ENCODE measurements around the gene LDB2.

LDB2 gene

GRCh38 chr4:16757080-16757521 is 141.3 kb downstream of the LDB2 start:
- no peak for DNase-seq (ENCODE audit: low read depth, low spot score)

- no peak for DNase-seq (ENCODE audit: low read depth, low spot score)
These were observed 144.3 kb downstream of the LDB2 start for GRCh38 chr4:16754104-16754503.

GRCh38 chr4:16752150-16752549 is 146.3 kb downstream of the LDB2 start:
- DNase-seq (ENCODE audit: low read depth, low spot score), result no peak

GRCh38 chr4:16750882-16751642 is 147.4 kb downstream of the LDB2 start:
- no peak for DNase-seq (ENCODE audit: low read depth, low spot score)

GRCh38 chr4:16750216-16750615 is 148.2 kb downstream of the LDB2 start:
- DNase-seq (ENCODE audit: low read depth, low spot score), result no peak

GRCh38 chr4:16745887-16746286 is 152.6 kb downstream of the LDB2 start:
- DNase-seq (ENCODE audit: low read depth, low spot score), result no peak

GRCh38 chr4:16745009-16745635 is 153.3 kb downstream of the LDB2 start:
- no peak for DNase-seq (ENCODE audit: low read depth, low spot score)

GRCh38 chr4:16741287-16741686 is 157.2 kb downstream of the LDB2 start:
- DNase-seq (ENCODE audit: low read depth, low spot score), result no peak

GRCh38 chr4:16739997-16740624 is 158.3 kb downstream of the LDB2 start:
- DNase-seq (ENCODE audit: low read depth, low spot score), result no peak

- DNase-seq (ENCODE audit: low read depth, low spot score), result no peak
These were observed 159.9 kb downstream of the LDB2 start for GRCh38 chr4:16738558-16738957.

- DNase-seq (ENCODE audit: low read depth, low spot score), result no peak
These were observed 164.9 kb downstream of the LDB2 start for GRCh38 chr4:16733509-16733908.

- DNase-seq (ENCODE audit: low read depth, low spot score), result no peak
These were observed 165.7 kb downstream of the LDB2 start for GRCh38 chr4:16732741-16733140.

GRCh38 chr4:16731776-16732380 is 166.6 kb downstream of the LDB2 start:
- no peak for DNase-seq (ENCODE audit: low read depth, low spot score)

- DNase-seq (ENCODE audit: low read depth, low spot score), result no peak
These were observed 167.8 kb downstream of the LDB2 start for GRCh38 chr4:16730522-16731205.

- DNase-seq (ENCODE audit: low read depth, low spot score), result no peak
These were observed 169.1 kb downstream of the LDB2 start for GRCh38 chr4:16729336-16729735.

- DNase-seq (ENCODE audit: low read depth, low spot score), result no peak
These were observed 169.6 kb downstream of the LDB2 start for GRCh38 chr4:16728849-16729248.

- DNase-seq (ENCODE audit: low read depth, low spot score), result no peak
These were observed 170.3 kb downstream of the LDB2 start for GRCh38 chr4:16728111-16728510.

GRCh38 chr4:16727218-16727617 is 171.2 kb downstream of the LDB2 start:
- no peak for DNase-seq (ENCODE audit: low read depth, low spot score)

- no peak for DNase-seq (ENCODE audit: low read depth, low spot score)
These were observed 171.9 kb downstream of the LDB2 start for GRCh38 chr4:16726368-16727050.

GRCh38 chr4:16725252-16725651 is 173.2 kb downstream of the LDB2 start:
- no peak for DNase-seq (ENCODE audit: low read depth, low spot score)

- no peak for DNase-seq (ENCODE audit: low read depth, low spot score)
These were observed 176.0 kb downstream of the LDB2 start for GRCh38 chr4:16722416-16722815.
